C4-2B (cell line): Measurements from ENCODE around the gene B3GAT1.

ENCODE experiments used
- ZFX ChIP-seq: fragments of 450-650 bp; IDR thresholded peaks from 2 replicates; pipeline ENCODE4 v1.6.1; 2017
- TF ChIP-seq, protein P1 (sequence below): fragments of 450-650 bp; conservative IDR thresholded peaks from 2 replicates; pipeline ENCODE4 v1.5.1; 2017; ENCODE audit warnings: mild to moderate bottlenecking

DNA sequence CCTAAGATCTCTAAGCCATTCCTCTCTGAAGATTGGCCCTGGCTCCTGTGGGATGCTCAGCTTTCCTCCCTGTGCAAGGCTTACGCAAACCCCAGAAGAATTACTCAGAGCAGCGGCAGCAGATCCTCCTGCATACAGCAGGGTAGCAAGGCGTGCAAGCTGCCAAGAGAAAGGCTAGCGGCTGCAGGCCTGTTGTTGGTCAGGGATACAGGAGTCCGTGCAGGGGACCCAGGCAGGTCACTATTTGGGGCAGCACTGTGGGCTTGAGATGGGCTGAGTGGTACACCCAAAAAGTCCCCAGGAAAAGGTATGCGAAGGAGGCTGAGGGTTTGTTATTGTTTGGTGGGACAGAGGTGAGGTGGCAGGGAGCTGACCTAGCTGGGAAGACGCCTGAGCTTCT is 78.7 kb downstream of the B3GAT1 start:
- TF ChIP-seq, protein P1, sequence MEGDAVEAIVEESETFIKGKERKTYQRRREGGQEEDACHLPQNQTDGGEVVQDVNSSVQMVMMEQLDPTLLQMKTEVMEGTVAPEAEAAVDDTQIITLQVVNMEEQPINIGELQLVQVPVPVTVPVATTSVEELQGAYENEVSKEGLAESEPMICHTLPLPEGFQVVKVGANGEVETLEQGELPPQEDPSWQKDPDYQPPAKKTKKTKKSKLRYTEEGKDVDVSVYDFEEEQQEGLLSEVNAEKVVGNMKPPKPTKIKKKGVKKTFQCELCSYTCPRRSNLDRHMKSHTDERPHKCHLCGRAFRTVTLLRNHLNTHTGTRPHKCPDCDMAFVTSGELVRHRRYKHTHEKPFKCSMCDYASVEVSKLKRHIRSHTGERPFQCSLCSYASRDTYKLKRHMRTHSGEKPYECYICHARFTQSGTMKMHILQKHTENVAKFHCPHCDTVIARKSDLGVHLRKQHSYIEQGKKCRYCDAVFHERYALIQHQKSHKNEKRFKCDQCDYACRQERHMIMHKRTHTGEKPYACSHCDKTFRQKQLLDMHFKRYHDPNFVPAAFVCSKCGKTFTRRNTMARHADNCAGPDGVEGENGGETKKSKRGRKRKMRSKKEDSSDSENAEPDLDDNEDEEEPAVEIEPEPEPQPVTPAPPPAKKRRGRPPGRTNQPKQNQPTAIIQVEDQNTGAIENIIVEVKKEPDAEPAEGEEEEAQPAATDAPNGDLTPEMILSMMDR, result no peak
- no peak for TF ChIP-seq ZFX
